Measurements from ENCODE around the gene FANK1.

GRCh38 chr10:126004752-126005151 is 108.4 kb downstream of the FANK1 start:
- TF ChIP-seq CHD2 (IDR thresholded peaks at IDR 0.05; ENCODE audit: low read length, partially characterized antibody) (no peak), EP300 (IDR thresholded peaks at IDR 0.05) (no peak), ZFP36 (IDR thresholded peaks at IDR 0.05; ENCODE audit: borderline replicate concordance, partially characterized antibody) (no peak)
